Left colon (tissue), 2 donors: Measurements from ENCODE around the gene COG1. TPM values are rescaled to one million over a fixed set of nuclear protein-coding genes. Genes with fewer than 3 reads are reported as not detected.
A peak's percentile ranks its signal among the peaks of the same experiment; 100 is the strongest.

Experiments
- ATAC-seq: fragments of 200-7000 bp; cut with Tn5 transposase; one replicate; pipeline ENCODE4 v1.9.1; 2020; ENCODE audit warnings: mild to moderate bottlenecking, moderate library complexity
- DNase-seq, 2 donors: peaks; one replicate each; pipeline ENCODE4 v3.0.0-alpha.2; 2020
- intact Hi-C, 2 donors: fragments of 100-400 bp; cut with DNase I in 1 of 2; cut with micrococcal nuclease in 1 of 2; formaldehyde crosslinking; loops; one replicate each; pipeline versions ENCODE4 v1.11.2 to v1.14.0; 2022; cut with DNase I, micrococcal nuclease
- total RNA-seq, 2 donors: library from RNA; stranded (reverse); fragmentation: NEBNext Ultra II Directional; extraction: Animal tissue kit (Norgen Biotek cat#: 25700); gene quantifications; one replicate each; pipeline ENCODE4 v1.2.1, GENCODE V29; 2021
- donor health status: DM: no; HTN: no; CAD: no.
- donor health status: DM: yes; HTN: yes; CAD: no.

COG1 gene
- total RNA-seq, 2 donors from 2014 or later = 46.4 to 59.6 TPM

GRCh38 chr17:73215447-73215846, 22.6 kb downstream of the COG1 start:
- intact Hi-C loops = no loop called here
- ATAC-seq (peak; percentile 34), DNase-seq (no peak)

- ATAC-seq (no peak), DNase-seq (no peak)
- intact Hi-C loops = no loop called here
Observed at GRCh38 chr17:73223626-73224230, 30.9 kb downstream of the COG1 start.

DNA sequence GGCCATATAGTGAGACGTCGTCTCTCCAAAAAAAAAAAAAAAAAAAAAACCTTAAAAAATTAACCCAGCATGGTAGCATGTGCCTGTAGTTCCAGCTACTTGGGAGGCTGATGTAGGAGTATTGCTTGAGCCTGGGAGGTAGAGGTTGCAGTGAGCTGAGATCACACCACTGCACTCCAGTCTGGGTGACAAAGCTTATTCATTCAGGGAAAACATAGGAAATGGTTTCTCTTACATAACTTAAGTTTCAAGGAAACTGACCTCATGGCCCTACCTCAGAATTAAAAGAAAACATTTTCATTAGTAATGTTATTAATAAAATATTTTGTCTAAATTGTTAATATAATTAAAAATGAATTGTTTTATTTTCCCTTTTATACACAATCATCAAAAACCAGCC, 31.4 kb downstream of the COG1 start:
- intact Hi-C loops = no loop called here
- ATAC-seq = no peak
- no peak for DNase-seq

DNA sequence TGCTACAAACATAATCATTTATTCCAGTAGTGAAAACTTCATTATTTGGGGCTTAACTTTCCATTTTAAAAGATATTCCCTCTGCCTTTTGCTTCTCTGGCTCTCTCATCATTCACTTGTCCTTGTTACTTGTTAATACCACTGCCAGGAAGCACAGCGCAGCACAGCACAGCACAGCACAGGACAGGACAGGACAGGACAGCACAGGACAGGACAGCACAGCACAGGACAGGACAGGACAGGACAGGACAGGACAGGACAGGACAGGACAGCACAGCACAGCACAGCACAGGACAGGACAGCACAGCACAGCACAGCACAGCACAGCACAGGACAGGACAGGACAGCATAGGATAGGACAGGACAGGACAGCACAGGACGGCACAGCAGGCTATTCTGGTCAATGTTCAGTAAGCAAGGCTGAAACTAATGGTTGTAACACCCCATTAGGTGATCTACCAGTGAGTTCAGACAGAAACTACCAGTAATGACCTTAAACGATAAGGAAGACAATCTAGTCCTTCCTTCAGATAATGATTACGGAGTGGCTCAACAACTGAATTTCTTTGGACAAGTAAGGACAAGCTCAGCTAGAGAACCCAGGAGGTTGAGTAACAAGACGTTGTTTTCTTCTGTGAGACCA, 31.9 kb downstream of the COG1 start:
- intact Hi-C loops = no loop called here
- DNase-seq (no peak), ATAC-seq (no peak)

GRCh38 chr17:73226556-73227172, 33.8 kb downstream of the COG1 start:
- no peak for ATAC-seq
- DNase-seq = no peak
- intact Hi-C loops = no loop called here

DNA sequence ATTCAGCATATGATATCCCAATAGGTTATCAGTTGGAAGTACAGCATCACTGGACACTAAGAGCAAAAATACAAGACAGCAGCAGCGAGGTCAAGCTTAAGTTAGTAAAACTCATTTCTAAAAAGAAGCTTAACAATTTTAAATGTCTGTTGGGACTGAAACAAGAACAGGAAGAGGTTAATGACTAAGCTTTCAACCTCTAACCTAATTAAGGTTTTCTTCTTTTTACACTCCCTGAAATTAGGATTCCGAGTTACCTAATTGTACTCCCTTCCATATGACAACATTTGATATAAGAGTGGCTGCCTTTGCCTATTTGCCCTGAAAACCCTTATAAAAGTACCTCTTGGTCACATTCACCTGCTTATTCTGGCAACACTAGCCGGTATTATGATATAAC, 34.5 kb downstream of the COG1 start:
- ATAC-seq (no peak), DNase-seq (no peak)
- intact Hi-C loops = no loop called here

GRCh38 chr17:73227944-73228343, 35.1 kb downstream of the COG1 start:
- intact Hi-C loops = no loop called here
- no peak for ATAC-seq
- DNase-seq = no peak

GRCh38 chr17:73228748-73229236, 35.9 kb downstream of the COG1 start:
- intact Hi-C loops = no loop called here
- ATAC-seq = peak; percentile 36
- DNase-seq = peak; percentile 47 to 67

GRCh38 chr17:73230088-73230487, 37.2 kb downstream of the COG1 start:
- intact Hi-C loops = loop anchor here in 1 of 2 donors (5.0 kb wide), 1 partner anchor 38 kb away; the partner anchor contains the start of gene COG1
- DNase-seq = no peak
- no peak for ATAC-seq

GRCh38 chr17:73231395-73231794, 38.5 kb downstream of the COG1 start:
- no peak for ATAC-seq
- no peak for DNase-seq
- intact Hi-C loops = loop anchor here in 1 of 2 donors (5.0 kb wide), 1 partner anchor 39 kb away; the partner anchor contains the start of gene COG1

- peak; percentile 96 for DNase-seq
- intact Hi-C loops = loop anchor here in 1 of 2 donors (5.0 kb wide), 1 partner anchor 40 kb away; the partner anchor contains the start of gene COG1
- peak; percentile 92 for ATAC-seq
Observed at GRCh38 chr17:73231841-73232586, 39.2 kb downstream of the COG1 start.

DNA sequence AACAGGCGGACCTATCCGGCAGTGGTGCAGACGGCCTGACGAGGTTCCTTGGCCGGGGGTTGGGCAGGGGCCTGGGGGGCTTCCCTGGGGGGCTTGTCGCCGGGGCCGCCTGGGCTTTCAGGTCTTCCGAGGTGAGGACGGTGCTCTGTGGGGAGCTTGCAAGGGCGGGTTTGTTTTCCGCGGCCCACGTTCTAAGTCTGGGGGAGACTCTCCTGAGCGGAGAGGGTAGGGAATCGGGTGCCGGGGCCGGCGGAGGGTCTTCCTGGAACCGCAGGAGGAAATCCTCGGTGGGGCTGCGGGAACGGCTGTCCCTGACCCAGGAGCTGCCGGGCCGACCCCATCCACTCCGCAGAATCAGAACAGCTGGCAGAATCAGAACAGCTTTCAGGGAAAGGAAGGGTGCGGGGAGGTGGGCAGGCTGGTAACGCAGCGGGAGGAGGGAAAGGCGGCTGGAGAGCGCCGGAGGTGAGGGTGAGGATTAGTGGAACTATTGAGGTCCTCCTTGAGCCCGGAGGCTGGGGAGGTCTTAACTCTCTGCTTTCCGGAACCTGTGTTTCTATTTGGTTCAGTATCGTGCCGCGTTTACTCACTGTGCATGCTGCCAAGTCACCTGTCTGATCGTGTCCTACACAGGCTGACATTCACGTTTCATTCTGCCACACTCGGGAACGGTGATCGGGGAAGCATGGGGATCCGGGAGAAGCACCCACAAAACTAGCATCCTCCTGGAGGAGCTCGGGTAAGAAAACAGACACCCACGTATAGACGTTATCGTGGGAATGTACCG, 39.9 kb downstream of the COG1 start:
- DNase-seq = peak in 1 of 2 donors; percentile 40

GRCh38 chr17:73234736-73235135, 41.9 kb downstream of the COG1 start:
- ATAC-seq (peak; percentile 32), DNase-seq (peak in 1 of 2 donors; percentile 68)
- intact Hi-C loops = loop anchor here in 1 of 2 donors (5.0 kb wide), 1 partner anchor 42 kb away; the partner anchor contains the start of gene COG1

More for the DNA sequence above, 39.9 kb downstream of the COG1 start:
- intact Hi-C loops = loop anchor here in 1 of 2 donors (5.0 kb wide), 1 partner anchor 40 kb away; the partner anchor contains the start of gene COG1
- ATAC-seq = peak; percentile 46

DNA sequence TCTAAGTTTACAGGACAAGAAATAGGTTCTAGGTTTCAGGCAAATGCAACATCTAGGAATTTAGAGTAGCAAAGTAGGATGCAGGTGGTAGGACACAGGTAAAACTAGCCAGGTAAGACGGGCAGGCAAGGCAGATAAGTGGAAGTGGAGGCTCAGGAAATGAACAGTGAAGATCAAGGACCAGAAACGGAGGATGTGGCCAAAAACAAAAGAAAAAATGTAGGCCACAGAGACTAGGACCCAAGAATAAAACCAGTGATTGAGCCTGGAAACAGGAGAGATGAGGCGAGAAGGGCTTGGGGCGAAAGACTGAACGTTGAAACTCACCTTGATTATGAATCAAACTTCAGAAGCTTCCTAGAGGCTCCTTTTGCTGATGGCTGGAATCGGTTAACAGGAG, 44.9 kb downstream of the COG1 start:
- intact Hi-C loops = no loop called here
- DNase-seq = no peak

GRCh38 chr17:73240561-73240960, 47.7 kb downstream of the COG1 start:
- DNase-seq (no peak), ATAC-seq (peak; percentile 54)
- intact Hi-C loops = loop anchor here in 1 of 2 donors (10.0 kb wide), 1 partner anchor 516 kb away; no protein-coding TSS in a partner anchor

More for the DNA sequence above, 44.9 kb downstream of the COG1 start:
- ATAC-seq = no peak

GRCh38 chr17:73247726-73248125, 54.9 kb downstream of the COG1 start:
- intact Hi-C loops = loop anchor here in 1 of 2 donors (10.0 kb wide), 1 partner anchor 523 kb away; no protein-coding TSS in a partner anchor
- ATAC-seq = peak; percentile 32
- no peak for DNase-seq

DNA sequence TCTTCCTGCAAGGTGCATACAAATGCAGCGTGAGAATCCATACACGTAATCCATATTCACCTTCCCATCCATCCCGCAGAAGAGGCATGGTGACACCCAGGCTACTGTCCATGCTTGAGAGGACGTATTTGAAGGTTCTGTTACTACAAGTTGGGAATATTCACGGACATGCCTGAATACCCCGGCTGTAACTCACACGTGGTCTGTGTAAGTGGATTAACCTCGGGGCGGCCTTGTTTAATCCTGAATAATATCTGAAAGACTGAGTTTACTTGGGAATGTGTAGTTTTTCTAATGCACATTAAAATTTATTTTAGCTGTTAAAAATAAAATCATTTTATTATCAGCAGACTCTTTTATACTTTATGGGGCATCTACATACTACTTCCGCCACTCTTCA, 55.7 kb downstream of the COG1 start:
- DNase-seq (no peak), ATAC-seq (no peak)
- intact Hi-C loops = loop anchor here in 1 of 2 donors (10.0 kb wide), 1 partner anchor 524 kb away; no protein-coding TSS in a partner anchor

GRCh38 chr17:73249700-73250099, 56.8 kb downstream of the COG1 start:
- no peak for DNase-seq
- intact Hi-C loops = loop anchor here in 1 of 2 donors (10.0 kb wide), 1 partner anchor 525 kb away; no protein-coding TSS in a partner anchor
- peak; percentile 67 for ATAC-seq
